ENCODE results near the gene ZNF121.
"Not testable (repeated sequence)": the region's sequence is repeated elsewhere in the genome, so short reads cannot be mapped to it uniquely, and the experiment has no call there.

Gene ZNF121

GRCh38 chr19:9584073-9584833 is at the start of gene ZNF121:
Gene ZNF121 (minus strand): TSS chr19:9584504. CDS start chr19:9568097, 16,407 bp downstream.
- DNase-seq (ENCODE audit: low read depth in 2 of 2): peak; percentile 32 to 67

GRCh38 chr19:9627856-9628255 is 43.6 kb upstream of the ZNF121 start:
- no peak for DNase-seq (ENCODE audit: low read depth in 2 of 2)

- DNase-seq (ENCODE audit: low read depth in 2 of 2): no peak
Measured at GRCh38 chr19:9622531-9622930, 38.2 kb upstream of the ZNF121 start.

- DNase-seq (ENCODE audit: low read depth in 2 of 2): peak; percentile 67 to 68
Measured at GRCh38 chr19:9621156-9622037, 37.1 kb upstream of the ZNF121 start, which contains the start of gene ZNF561. Gene ZNF561 (minus strand): TSS chr19:9621232. CDS start chr19:9619456, 1,776 bp downstream.

GRCh38 chr19:9620842-9621155 is 36.5 kb upstream of the ZNF121 start:
- DNase-seq (ENCODE audit: low read depth in 2 of 2): no peak

- DNase-seq (ENCODE audit: low read depth in 2 of 2): no peak
Measured at GRCh38 chr19:9615844-9616243, 31.5 kb upstream of the ZNF121 start.

GRCh38 chr19:9610484-9611113 is 26.3 kb upstream of the ZNF121 start:
- no peak for DNase-seq (ENCODE audit: low read depth in 2 of 2)

GRCh38 chr19:9608912-9609311 is 24.6 kb upstream of the ZNF121 start:
- no peak for DNase-seq (ENCODE audit: low read depth in 2 of 2)

- DNase-seq (ENCODE audit: low read depth in 2 of 2): no peak
Measured at GRCh38 chr19:9597027-9597426, 12.7 kb upstream of the ZNF121 start.

- DNase-seq (ENCODE audit: low read depth in 2 of 2): peak; percentile 46 to 62
Measured at GRCh38 chr19:9586764-9587163, 2.5 kb upstream of the ZNF121 start.

- DNase-seq (ENCODE audit: low read depth in 2 of 2): not testable (repeated sequence)
Measured at GRCh38 chr19:9582081-9582725, 2.1 kb downstream of the ZNF121 start.

GRCh38 chr19:9580728-9581127 is 3.6 kb downstream of the ZNF121 start:
- DNase-seq (ENCODE audit: low read depth in 2 of 2): no peak

GRCh38 chr19:9570255-9570654 is 14.0 kb downstream of the ZNF121 start:
- no peak for DNase-seq (ENCODE audit: low read depth in 2 of 2)

GRCh38 chr19:9566729-9567128 is 17.6 kb downstream of the ZNF121 start:
- no peak for DNase-seq (ENCODE audit: low read depth in 2 of 2)

- no peak for DNase-seq (ENCODE audit: low read depth in 2 of 2)
Measured at GRCh38 chr19:9565900-9566705, 18.2 kb downstream of the ZNF121 start.

GRCh38 chr19:9552536-9553274 is 31.6 kb downstream of the ZNF121 start:
- no peak for DNase-seq (ENCODE audit: low read depth in 2 of 2)

GRCh38 chr19:9547870-9548269 is 36.4 kb downstream of the ZNF121 start:
- DNase-seq (ENCODE audit: low read depth in 2 of 2): no peak

GRCh38 chr19:9541281-9541680 is 43.0 kb downstream of the ZNF121 start:
- not testable (repeated sequence) for DNase-seq (ENCODE audit: low read depth in 2 of 2)

- not testable (repeated sequence) for DNase-seq (ENCODE audit: low read depth in 2 of 2)
Measured at GRCh38 chr19:9539921-9540320, 44.4 kb downstream of the ZNF121 start.

GRCh38 chr19:9539201-9539600 is 45.1 kb downstream of the ZNF121 start:
- not testable (repeated sequence) for DNase-seq (ENCODE audit: low read depth in 2 of 2)

Data from stimulated activated CD4-positive, alpha-beta T cell treated with anti-CD3 and anti-CD28 coated beads, Interleukin-1b, Interleukin-23, amount 100 ng/mL, for 1 hour (primary cell).